Prostate gland (tissue), 2 donors: ENCODE measurements around the gene TNK2.
"Not testable (repeated sequence)": the region's sequence is repeated elsewhere in the genome, so short reads cannot be mapped to it uniquely, and the experiment has no call there.

Source experiments
- POLR2A ChIP-seq: fragments of 450-650 bp; IDR thresholded peaks from one replicate; pipeline ENCODE4 v1.6.1; 2016; ENCODE audit warnings: antibody characterized with exemption, mild to moderate bottlenecking
- TF ChIP-seq, protein P1 (sequence below), 4 experiments: fragments of 200-600 bp in 2 of 4; fragments of 450-650 bp in 2 of 4; sonication (generic) in 2 of 4; IDR thresholded peaks; 1 replicate in 3 of 4; 2 replicates in 1 of 4; pipeline ENCODE4 v1.5.1; 2016 to 2019; ENCODE audit warnings: antibody characterized with exemption in 4 of 4, mild to moderate bottlenecking in 2 of 4, moderate library complexity in 2 of 4

DNA sequence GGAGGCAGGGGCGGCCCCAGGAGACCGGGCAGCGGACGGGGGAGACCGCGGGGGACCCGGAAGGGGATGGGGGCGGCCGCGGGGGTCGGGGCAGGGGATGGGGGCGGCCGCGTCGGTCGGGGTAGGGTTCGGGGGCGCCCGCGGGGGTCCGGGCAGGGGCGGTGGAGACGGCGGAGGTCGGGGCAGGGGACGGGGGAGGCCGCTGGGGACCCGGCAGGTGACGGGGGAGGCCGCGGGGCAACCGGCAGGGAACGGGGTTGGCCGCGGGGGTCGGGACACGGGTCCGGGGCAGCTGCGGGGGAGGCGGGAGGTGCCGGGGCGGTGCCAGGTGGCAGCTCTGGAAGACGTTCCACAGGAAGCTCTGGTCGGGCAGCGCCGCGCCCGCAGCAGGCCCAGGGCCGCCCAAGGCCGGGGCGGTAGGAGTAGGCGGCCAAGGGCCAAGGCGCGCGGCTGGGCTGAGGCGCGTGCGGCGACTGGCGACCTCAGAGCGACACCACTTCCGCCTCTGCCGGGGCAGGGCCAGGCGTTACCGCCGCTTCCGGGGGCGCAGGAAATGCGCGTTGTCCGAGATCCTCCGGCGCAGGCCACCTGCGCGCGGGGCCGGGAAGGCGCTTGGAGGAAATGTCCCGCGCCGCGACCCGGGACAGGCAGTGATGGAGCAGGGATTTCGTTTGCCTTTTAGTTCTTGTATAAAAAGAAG lies 45.9 kb upstream of the TNK2 start:
- TF ChIP-seq, protein P1, sequence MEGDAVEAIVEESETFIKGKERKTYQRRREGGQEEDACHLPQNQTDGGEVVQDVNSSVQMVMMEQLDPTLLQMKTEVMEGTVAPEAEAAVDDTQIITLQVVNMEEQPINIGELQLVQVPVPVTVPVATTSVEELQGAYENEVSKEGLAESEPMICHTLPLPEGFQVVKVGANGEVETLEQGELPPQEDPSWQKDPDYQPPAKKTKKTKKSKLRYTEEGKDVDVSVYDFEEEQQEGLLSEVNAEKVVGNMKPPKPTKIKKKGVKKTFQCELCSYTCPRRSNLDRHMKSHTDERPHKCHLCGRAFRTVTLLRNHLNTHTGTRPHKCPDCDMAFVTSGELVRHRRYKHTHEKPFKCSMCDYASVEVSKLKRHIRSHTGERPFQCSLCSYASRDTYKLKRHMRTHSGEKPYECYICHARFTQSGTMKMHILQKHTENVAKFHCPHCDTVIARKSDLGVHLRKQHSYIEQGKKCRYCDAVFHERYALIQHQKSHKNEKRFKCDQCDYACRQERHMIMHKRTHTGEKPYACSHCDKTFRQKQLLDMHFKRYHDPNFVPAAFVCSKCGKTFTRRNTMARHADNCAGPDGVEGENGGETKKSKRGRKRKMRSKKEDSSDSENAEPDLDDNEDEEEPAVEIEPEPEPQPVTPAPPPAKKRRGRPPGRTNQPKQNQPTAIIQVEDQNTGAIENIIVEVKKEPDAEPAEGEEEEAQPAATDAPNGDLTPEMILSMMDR (IDR thresholded peaks at IDR 0.05): not testable (repeated sequence)
- peak; percentile 40 for TF ChIP-seq POLR2A
